ENCODE results near the gene MUC6. TPM values are rescaled to one million over a fixed set of nuclear protein-coding genes. Genes with fewer than 3 reads are reported as not detected.

The MUC6 gene
- total RNA-seq, 1 donor from 2014 or later: not detected

DNA sequence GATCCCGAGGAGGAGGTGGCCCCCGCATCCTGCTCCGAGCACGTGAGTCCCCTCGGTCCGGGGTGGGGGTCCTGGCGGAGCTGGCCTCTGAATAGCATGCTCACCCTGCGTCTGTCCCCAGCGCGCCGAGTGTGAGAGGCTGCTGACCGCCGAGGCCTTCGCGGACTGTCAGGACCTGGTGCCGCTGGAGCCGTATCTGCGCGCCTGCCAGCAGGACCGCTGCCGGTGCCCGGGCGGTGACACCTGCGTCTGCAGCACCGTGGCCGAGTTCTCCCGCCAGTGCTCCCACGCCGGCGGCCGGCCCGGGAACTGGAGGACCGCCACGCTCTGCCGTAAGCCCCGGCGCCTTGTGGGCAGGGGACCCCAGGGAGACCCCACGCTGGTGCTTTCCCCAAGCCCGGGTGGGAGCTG lies 41.7 kb upstream of the MUC6 start:
- Mint-ChIP-seq H3K27ac (ENCODE audit: unreplicated experiment) (no peak overlapping the region), H3K4me3 (ENCODE audit: unreplicated experiment) (no peak overlapping the region), H3K27me3 (ENCODE audit: low read depth) (peaks cover 3% of the 10 kb centered on the region), H3K4me1 (ENCODE audit: low read depth) (no peaks in the 10 kb centered on the region), H3K9me3 (ENCODE audit: low read depth) (no peaks in the 10 kb centered on the region), H3K36me3 (ENCODE audit: low read depth) (no peaks in the 10 kb centered on the region)
- DNase-seq (ENCODE audit: low spot score): peak; percentile 91
- TF ChIP-seq, protein P1, sequence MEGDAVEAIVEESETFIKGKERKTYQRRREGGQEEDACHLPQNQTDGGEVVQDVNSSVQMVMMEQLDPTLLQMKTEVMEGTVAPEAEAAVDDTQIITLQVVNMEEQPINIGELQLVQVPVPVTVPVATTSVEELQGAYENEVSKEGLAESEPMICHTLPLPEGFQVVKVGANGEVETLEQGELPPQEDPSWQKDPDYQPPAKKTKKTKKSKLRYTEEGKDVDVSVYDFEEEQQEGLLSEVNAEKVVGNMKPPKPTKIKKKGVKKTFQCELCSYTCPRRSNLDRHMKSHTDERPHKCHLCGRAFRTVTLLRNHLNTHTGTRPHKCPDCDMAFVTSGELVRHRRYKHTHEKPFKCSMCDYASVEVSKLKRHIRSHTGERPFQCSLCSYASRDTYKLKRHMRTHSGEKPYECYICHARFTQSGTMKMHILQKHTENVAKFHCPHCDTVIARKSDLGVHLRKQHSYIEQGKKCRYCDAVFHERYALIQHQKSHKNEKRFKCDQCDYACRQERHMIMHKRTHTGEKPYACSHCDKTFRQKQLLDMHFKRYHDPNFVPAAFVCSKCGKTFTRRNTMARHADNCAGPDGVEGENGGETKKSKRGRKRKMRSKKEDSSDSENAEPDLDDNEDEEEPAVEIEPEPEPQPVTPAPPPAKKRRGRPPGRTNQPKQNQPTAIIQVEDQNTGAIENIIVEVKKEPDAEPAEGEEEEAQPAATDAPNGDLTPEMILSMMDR (IDR thresholded peaks at IDR 0.05): no peak

DNA sequence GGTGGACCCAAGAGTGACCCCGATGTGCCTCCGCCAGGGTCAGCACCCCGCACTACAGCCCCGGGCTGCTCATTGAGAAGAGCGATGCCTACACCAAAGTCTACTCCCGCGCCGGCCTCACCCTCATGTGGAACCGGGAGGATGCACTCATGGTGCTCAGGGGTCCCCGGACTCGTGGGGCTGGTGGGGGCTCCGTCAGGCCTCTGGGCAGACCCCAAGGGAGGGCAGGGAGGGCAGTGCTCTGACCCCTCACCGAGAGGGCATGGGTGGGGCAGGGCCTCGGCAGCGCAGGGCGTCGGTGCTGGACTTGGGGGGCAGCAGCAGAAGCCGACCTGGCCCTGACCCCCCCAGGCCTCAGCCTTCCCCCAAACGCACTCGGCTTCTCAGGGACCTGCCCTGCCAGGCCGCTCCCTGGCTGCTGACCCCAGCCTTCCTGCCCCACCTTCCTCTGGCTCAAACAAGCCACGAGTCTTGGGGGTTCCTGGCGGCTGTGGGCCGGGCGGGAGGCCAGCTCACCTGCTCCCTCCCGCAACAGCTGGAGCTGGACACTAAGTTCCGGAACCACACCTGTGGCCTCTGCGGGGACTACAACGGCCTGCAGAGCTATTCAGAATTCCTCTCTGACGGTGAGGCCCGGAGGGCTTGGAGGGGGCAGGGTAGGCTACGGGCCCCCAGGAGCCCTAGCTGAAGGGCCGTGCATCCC lies 41.0 kb upstream of the MUC6 start:
- TF ChIP-seq, protein P1 (IDR thresholded peaks at IDR 0.05): no peak
- Mint-ChIP-seq H3K4me3 (ENCODE audit: unreplicated experiment) (no peak overlapping the region), H3K36me3 (ENCODE audit: low read depth) (no peaks in the 10 kb centered on the region), H3K27ac (ENCODE audit: unreplicated experiment) (no peak overlapping the region), H3K9me3 (ENCODE audit: low read depth) (no peaks in the 10 kb centered on the region), H3K4me1 (ENCODE audit: low read depth) (no peaks in the 10 kb centered on the region), H3K27me3 (ENCODE audit: low read depth) (peaks cover 3% of the 10 kb centered on the region)
- peak; percentile 90 for DNase-seq (ENCODE audit: low spot score)

DNA sequence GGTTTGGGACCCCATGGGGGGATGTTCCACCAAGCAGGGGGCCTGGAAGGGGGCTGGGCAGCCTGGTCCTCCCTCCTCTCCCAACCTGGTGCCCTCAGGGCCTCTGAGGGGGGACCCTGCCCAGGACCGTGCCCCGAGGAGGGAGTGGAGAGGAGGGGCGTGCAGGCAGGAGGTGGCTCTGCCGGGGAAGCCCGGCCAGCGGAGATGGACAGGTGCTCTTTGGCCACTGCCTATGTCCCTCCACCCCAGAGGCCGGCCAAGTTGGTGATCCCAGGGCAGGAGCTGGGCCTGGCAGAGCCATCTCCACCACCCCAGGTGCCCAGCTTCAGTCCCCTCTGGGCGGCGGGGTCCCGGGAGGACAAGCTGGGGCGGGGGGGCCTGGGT lies 40.5 kb upstream of the MUC6 start:
- no peaks in the 10 kb centered on the region for H3K9me3 Mint-ChIP-seq (ENCODE audit: low read depth)
- TF ChIP-seq, protein P1 (IDR thresholded peaks at IDR 0.05): no peak
- no peaks in the 10 kb centered on the region for H3K36me3 Mint-ChIP-seq (ENCODE audit: low read depth)
- no peak for DNase-seq (ENCODE audit: low spot score)
- no peak overlapping the region for H3K4me3 Mint-ChIP-seq (ENCODE audit: unreplicated experiment)
- peaks cover 3% of the 10 kb centered on the region for H3K27me3 Mint-ChIP-seq (ENCODE audit: low read depth)
- H3K4me1 Mint-ChIP-seq (ENCODE audit: low read depth): no peaks in the 10 kb centered on the region
- no peak overlapping the region for H3K27ac Mint-ChIP-seq (ENCODE audit: unreplicated experiment)

DNA sequence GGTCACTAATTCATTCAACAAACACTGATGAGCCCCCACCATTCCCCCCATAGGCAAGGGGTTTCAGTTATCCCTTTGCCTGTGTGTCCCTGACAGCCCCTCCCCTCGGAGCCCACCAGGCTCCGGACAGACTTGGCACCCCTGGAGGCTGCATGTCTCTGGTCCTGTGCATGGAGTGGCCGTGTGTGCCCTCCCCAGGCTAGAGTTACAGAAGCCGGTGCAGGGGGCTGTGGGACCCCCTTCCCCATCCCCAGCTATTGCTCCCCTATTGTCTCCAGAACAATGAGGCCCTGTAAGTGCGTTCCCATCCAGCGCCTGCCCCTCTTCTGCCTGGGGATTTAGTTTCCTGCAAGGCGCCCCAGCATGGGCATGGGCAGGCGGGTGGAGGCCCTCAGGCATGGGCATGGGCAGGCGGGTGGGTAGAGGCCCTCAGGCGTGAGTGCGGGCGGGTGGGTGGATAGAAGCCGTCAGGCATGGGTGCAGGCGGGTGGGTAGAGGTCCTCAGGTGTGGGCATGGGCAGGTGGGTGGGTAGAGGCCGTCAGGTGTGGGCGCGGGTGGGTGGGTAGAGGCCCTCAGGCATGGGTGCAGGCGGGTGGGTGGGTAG lies 39.6 kb upstream of the MUC6 start:
- Mint-ChIP-seq H3K4me3 (ENCODE audit: unreplicated experiment) (no peak overlapping the region), H3K27me3 (ENCODE audit: low read depth) (peaks cover 3% of the 10 kb centered on the region), H3K27ac (ENCODE audit: unreplicated experiment) (no peak overlapping the region), H3K36me3 (ENCODE audit: low read depth) (no peaks in the 10 kb centered on the region), H3K4me1 (ENCODE audit: low read depth) (no peaks in the 10 kb centered on the region), H3K9me3 (ENCODE audit: low read depth) (no peaks in the 10 kb centered on the region)
- TF ChIP-seq, protein P1 (IDR thresholded peaks at IDR 0.05): no peak
- DNase-seq (ENCODE audit: low spot score): peak; percentile 83

DNA sequence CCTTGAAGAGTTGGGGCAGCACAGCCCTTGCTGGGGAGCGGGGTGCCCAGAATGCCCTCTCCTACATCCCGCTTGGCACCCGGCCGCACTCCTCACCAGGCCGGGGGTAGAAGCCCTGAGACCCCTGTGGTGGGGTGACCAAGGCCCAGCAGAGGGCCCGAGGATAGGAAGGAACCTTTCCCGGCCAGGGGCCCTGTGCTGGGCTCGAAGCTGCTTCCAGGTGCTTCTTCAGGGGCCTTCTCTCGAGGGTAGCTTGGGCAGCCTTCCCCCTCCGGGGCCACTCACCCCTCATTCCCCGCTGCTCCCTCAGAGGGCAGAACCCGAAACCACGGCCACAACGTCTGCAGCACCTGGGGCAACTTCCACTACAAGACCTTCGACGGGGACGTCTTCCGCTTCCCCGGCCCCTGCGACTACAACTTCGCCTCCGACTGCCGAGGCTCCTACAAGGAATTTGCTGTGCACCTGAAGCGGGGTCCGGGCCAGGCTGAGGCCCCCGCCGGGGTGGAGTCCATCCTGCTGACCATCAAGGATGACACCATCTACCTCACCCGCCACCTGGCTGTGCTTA lies 38.9 kb upstream of the MUC6 start:
- Mint-ChIP-seq H3K27me3 (ENCODE audit: low read depth) (peaks cover 3% of the 10 kb centered on the region), H3K4me1 (ENCODE audit: low read depth) (no peaks in the 10 kb centered on the region), H3K36me3 (ENCODE audit: low read depth) (no peaks in the 10 kb centered on the region), H3K4me3 (ENCODE audit: unreplicated experiment) (no peak overlapping the region), H3K9me3 (ENCODE audit: low read depth) (no peaks in the 10 kb centered on the region), H3K27ac (ENCODE audit: unreplicated experiment) (no peak overlapping the region)
- TF ChIP-seq, protein P1 (IDR thresholded peaks at IDR 0.05): no peak
- peak; percentile 84 for DNase-seq (ENCODE audit: low spot score)

Measured in chondrocyte (in vitro differentiated cells).